ENCODE data around the gene MXD3.

Gene MXD3

GRCh38 chr5:177349762-177350161 is 38.1 kb upstream of the MXD3 start:
- Histone ChIP-seq H3F3A (ENCODE audit: insufficient read depth, low read length) (0 out of 2 replicates have a peak, but pooled peaks cover 7% of the 10 kb centered on the region), H3K36me3 (replicated peaks; ENCODE audit: insufficient read depth, low read length) (no peaks in the 10 kb centered on the region), H3K4me3 (ENCODE audit: low read length) (no peak overlapping the region; the same call in 1 of the 2 replicates), H3K27me3 (replicated peaks; ENCODE audit: insufficient read depth, low read length) (no peaks in the 10 kb centered on the region), H3K79me2 (ENCODE audit: low read length) (peaks cover 65% of the 10 kb centered on the region), H2AFZ (ENCODE audit: low read length) (no peak overlapping the region), H3K9ac (ENCODE audit: low read length) (no peak overlapping the region; the same call in 1 of the 2 replicates), H3K4me1 (ENCODE audit: low read length) (peaks cover 19% of the 10 kb centered on the region), H3K27ac (ENCODE audit: low read length) (no peak overlapping the region), H3K9me2 (replicated peaks; ENCODE audit: insufficient read depth, low read length) (no peaks in the 10 kb centered on the region), H3K4me2 (ENCODE audit: low read depth, low read length) (peak overlapping the region; percentile 94; the same call in 1 of the 2 replicates), H4K20me1 (ENCODE audit: insufficient read depth, low read length) (no peaks in the 10 kb centered on the region; the same call in 1 of the 2 replicates), H3K9me3 (replicated peaks; ENCODE audit: insufficient read depth, low read length) (no peaks in the 10 kb centered on the region)
- no peak for DNase-seq
- TF ChIP-seq, protein P1, sequence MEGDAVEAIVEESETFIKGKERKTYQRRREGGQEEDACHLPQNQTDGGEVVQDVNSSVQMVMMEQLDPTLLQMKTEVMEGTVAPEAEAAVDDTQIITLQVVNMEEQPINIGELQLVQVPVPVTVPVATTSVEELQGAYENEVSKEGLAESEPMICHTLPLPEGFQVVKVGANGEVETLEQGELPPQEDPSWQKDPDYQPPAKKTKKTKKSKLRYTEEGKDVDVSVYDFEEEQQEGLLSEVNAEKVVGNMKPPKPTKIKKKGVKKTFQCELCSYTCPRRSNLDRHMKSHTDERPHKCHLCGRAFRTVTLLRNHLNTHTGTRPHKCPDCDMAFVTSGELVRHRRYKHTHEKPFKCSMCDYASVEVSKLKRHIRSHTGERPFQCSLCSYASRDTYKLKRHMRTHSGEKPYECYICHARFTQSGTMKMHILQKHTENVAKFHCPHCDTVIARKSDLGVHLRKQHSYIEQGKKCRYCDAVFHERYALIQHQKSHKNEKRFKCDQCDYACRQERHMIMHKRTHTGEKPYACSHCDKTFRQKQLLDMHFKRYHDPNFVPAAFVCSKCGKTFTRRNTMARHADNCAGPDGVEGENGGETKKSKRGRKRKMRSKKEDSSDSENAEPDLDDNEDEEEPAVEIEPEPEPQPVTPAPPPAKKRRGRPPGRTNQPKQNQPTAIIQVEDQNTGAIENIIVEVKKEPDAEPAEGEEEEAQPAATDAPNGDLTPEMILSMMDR (IDR thresholded peaks at IDR 0.05; ENCODE audit: low read length): no peak
- TF ChIP-seq EZH2phosphoT487 (IDR thresholded peaks at IDR 0.05; ENCODE audit: low read length) (no peak), EZH2 (optimal IDR thresholded peaks at IDR 0.05; ENCODE audit: low read depth, low read length) (no peak)

DNA sequence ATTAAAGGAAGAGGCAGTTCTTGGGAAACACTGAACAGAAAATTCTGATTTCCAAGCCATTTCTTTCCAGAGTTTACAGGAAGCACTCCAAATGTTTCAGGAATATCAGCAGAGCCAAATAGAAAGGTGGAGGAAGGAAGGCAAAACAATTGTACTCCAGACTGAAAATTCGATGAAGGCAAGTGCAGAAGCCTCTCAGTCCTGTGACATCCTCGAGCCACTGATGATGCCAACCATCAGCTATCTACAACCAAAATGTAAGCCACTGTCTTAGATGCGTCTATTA is 37.6 kb upstream of the MXD3 start:
- TF ChIP-seq EZH2phosphoT487 (IDR thresholded peaks at IDR 0.05; ENCODE audit: low read length): no peak
- TF ChIP-seq, protein P1 (IDR thresholded peaks at IDR 0.05; ENCODE audit: low read length): no peak
- no peak for TF ChIP-seq EZH2 (optimal IDR thresholded peaks at IDR 0.05; ENCODE audit: low read depth, low read length)
- Histone ChIP-seq H3K27ac (ENCODE audit: low read length) (no peak overlapping the region), H3F3A (ENCODE audit: insufficient read depth, low read length) (0 out of 2 replicates have a peak, but pooled peaks cover 7% of the 10 kb centered on the region), H3K9ac (ENCODE audit: low read length) (no peak overlapping the region; the same call in 1 of the 2 replicates), H3K9me2 (replicated peaks; ENCODE audit: insufficient read depth, low read length) (no peaks in the 10 kb centered on the region), H3K9me3 (replicated peaks; ENCODE audit: insufficient read depth, low read length) (no peaks in the 10 kb centered on the region), H3K4me3 (ENCODE audit: low read length) (no peak overlapping the region), H2AFZ (ENCODE audit: low read length) (no peak overlapping the region), H3K79me2 (ENCODE audit: low read length) (peaks cover 69% of the 10 kb centered on the region), H3K27me3 (replicated peaks; ENCODE audit: insufficient read depth, low read length) (no peaks in the 10 kb centered on the region), H3K4me2 (ENCODE audit: low read depth, low read length) (0 out of 2 replicates have a peak overlapping the region, but pooled peaks have one; percentile 94), H3K4me1 (ENCODE audit: low read length) (peaks cover 19% of the 10 kb centered on the region), H3K36me3 (replicated peaks; ENCODE audit: insufficient read depth, low read length) (no peaks in the 10 kb centered on the region), H4K20me1 (ENCODE audit: insufficient read depth, low read length) (no peaks in the 10 kb centered on the region; the same call in 1 of the 2 replicates)
- no peak for DNase-seq

DNA sequence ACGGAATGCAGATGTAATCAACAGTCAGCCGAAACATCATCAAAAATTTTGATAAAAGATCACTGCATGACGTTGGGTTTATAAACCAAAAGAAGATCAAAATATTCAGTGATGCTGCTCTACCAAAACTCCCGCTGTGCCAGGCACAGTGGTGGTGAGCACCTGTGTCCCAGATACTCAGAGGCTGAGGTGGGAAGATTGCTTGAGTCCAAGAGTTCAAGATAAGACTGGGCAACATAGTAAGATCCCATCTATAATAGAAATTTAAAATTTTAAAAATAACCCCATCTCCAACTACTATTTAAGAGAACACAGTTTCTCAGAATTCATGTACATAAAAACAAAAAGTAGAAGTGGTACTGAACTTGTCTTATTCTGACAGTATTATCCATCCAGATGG is 36.0 kb upstream of the MXD3 start:
- no peaks in the 10 kb centered on the region for H3K9me2 ChIP-seq (replicated peaks; ENCODE audit: insufficient read depth, low read length)
- H3K9me3 ChIP-seq (replicated peaks; ENCODE audit: insufficient read depth, low read length): no peaks in the 10 kb centered on the region
- no peak overlapping the region for H3K27ac ChIP-seq (ENCODE audit: low read length)
- DNase-seq: no peak
- peaks cover 19% of the 10 kb centered on the region for H3K4me1 ChIP-seq (ENCODE audit: low read length)
- no peak overlapping the region for H3K4me2 ChIP-seq (ENCODE audit: low read depth, low read length)
- no peaks in the 10 kb centered on the region for H3K36me3 ChIP-seq (replicated peaks; ENCODE audit: insufficient read depth, low read length)
- TF ChIP-seq EZH2phosphoT487 (IDR thresholded peaks at IDR 0.05; ENCODE audit: low read length): no peak
- TF ChIP-seq EZH2 (optimal IDR thresholded peaks at IDR 0.05; ENCODE audit: low read depth, low read length): no peak
- TF ChIP-seq, protein P1 (IDR thresholded peaks at IDR 0.05; ENCODE audit: low read length): no peak
- H4K20me1 ChIP-seq (ENCODE audit: insufficient read depth, low read length): no peaks in the 10 kb centered on the region; the same call in 1 of the 2 replicates
- H3K27me3 ChIP-seq (replicated peaks; ENCODE audit: insufficient read depth, low read length): no peaks in the 10 kb centered on the region
- peaks cover 83% of the 10 kb centered on the region for H3K79me2 ChIP-seq (ENCODE audit: low read length)
- H2AFZ ChIP-seq (ENCODE audit: low read length): no peak overlapping the region
- H3K4me3 ChIP-seq (ENCODE audit: low read length): no peak overlapping the region
- no peak overlapping the region for H3K9ac ChIP-seq (ENCODE audit: low read length)
- 0 out of 2 replicates have a peak, but pooled peaks cover 7% of the 10 kb centered on the region for H3F3A ChIP-seq (ENCODE audit: insufficient read depth, low read length)

Measured in MM.1S (cell line).